B cell (primary cell): ENCODE data around the gene PLD3. TPM values are rescaled to one million over a fixed set of nuclear protein-coding genes. Genes with fewer than 3 reads are reported as not detected.
"Not testable (repeated sequence)": the region's sequence is repeated elsewhere in the genome, so short reads cannot be mapped to it uniquely, and the experiment has no call there.

Experiments used
- ATAC-seq: fragments of 200-7000 bp; cut with Tn5 transposase; one replicate; pipeline ENCODE4 v1.10.0; 2021; ENCODE audit warnings: low read depth, mild to moderate bottlenecking, moderate number of reproducible peaks, moderate library complexity
- CTCF ChIA-PET: fragments of 350-600 bp; sonication (Branson Sonifier 250); formaldehyde crosslinking; loops from one replicate; lab custom pipeline; 2021; ENCODE audit warnings: antibody characterized with exemption, inconsistent platforms; lab: Charles Lee
- POLR2A ChIA-PET: fragments of 350-600 bp; sonication (Branson Sonifier 250); formaldehyde crosslinking; loops from one replicate; lab custom pipeline; 2021; ENCODE audit warnings: antibody characterized with exemption; lab: Charles Lee
- DNase-seq: peaks from one replicate; pipeline ENCODE4 v3.0.0; 2013
- H2AFZ ChIP-seq: 2 replicates; pipeline ENCODE4 v1.6.1; 2012; ENCODE audit warnings: mild to moderate bottlenecking, low read depth, low read length; ENCODE audit not compliant: insufficient read depth, poor library complexity, severe bottlenecking
- H3K27ac ChIP-seq, 2 donors: 1 replicate in 1 of 2; 2 replicates in 1 of 2; pipeline ENCODE4 v1.5.1; 2012 to 2013; ENCODE audit warnings: low read length in 2 of 2, mild to moderate bottlenecking in 2 of 2, moderate library complexity in 1 of 2
- H3K27me3 ChIP-seq, 4 experiments: fragments of 200-600 bp in 1 of 4; sonication (generic) in 1 of 4; replicated peaks in 1 of 4; 1 replicate in 2 of 4; 2 replicates in 2 of 4; pipeline versions ENCODE4 v1.6.1 to v1.7.0; 2013 to 2016; ENCODE audit warnings: low read length in 3 of 4, mild to moderate bottlenecking in 2 of 4, mixed read lengths in 1 of 4, moderate library complexity in 1 of 4; ENCODE audit not compliant: insufficient read depth in 4 of 4, control insufficient read depth in 3 of 4; ENCODE audit errors: control extremely low read depth in 1 of 4
- H3K36me3 ChIP-seq, 2 experiments: replicated peaks in 1 of 2; 1 replicate in 1 of 2; 2 replicates in 1 of 2; pipeline versions ENCODE4 v1.6.1 to v1.7.1; 2013; ENCODE audit warnings: low read length in 1 of 2; ENCODE audit not compliant: insufficient read depth in 2 of 2, control insufficient read depth in 1 of 2; ENCODE audit errors: control extremely low read depth in 1 of 2, extremely low read depth in 1 of 2
- H3K4me1 ChIP-seq, 2 donors: fragments of 200-600 bp in 1 of 2; sonication (generic) in 1 of 2; 1 replicate in 1 of 2; 2 replicates in 1 of 2; pipeline versions ENCODE4 v1.5.1 to v1.6.1; 2013 to 2017; ENCODE audit warnings: low read length in 2 of 2; ENCODE audit not compliant: control insufficient read depth in 2 of 2, insufficient read depth in 2 of 2
- H3K4me2 ChIP-seq: replicated peaks from 2 replicates; pipeline ENCODE3; 2012; ENCODE audit warnings: mild to moderate bottlenecking, low read depth, low read length; ENCODE audit not compliant: poor library complexity, severe bottlenecking
- H3K4me3 ChIP-seq, 5 experiments: fragments of 200-600 bp in 1 of 5; sonication (generic) in 1 of 5; 1 replicate in 3 of 5; 2 replicates in 2 of 5; pipeline versions ENCODE4 v1.5.1 to v1.7.0; 2011 to 2016; ENCODE audit warnings: low read length in 4 of 5, mild to moderate bottlenecking in 4 of 5, low read depth in 2 of 5, control low read depth in 1 of 5, moderate library complexity in 1 of 5; ENCODE audit not compliant: insufficient read depth in 1 of 5; ENCODE audit errors: control extremely low read depth in 1 of 5, extremely low read depth in 1 of 5
- H3K79me2 ChIP-seq: fragments of 200-600 bp; sonication (generic); one replicate; pipeline ENCODE4 v1.6.0; 2016; ENCODE audit warnings: low read length; ENCODE audit not compliant: control insufficient read depth, insufficient read depth
- H3K9ac ChIP-seq: fragments of 200-600 bp; sonication (generic); 2 replicates; pipeline ENCODE4 v1.6.1; 2017; ENCODE audit warnings: mild to moderate bottlenecking, low read length, moderate library complexity
- H3K9me3 ChIP-seq, 3 donors: one replicate each; pipeline versions ENCODE4 v1.6.1 to v1.7.1; 2013; ENCODE audit warnings: low read length in 2 of 3; ENCODE audit not compliant: control insufficient read depth in 2 of 3, insufficient read depth in 1 of 3; ENCODE audit errors: control extremely low read depth in 1 of 3
- H4K20me1 ChIP-seq: 2 replicates; pipeline ENCODE4 v1.6.0; 2012; ENCODE audit warnings: mild to moderate bottlenecking, low read length; ENCODE audit not compliant: insufficient read depth, control insufficient read depth, poor library complexity, severe bottlenecking
- H3K27ac Mint-ChIP-seq: one replicate; pipeline ENCODE4 v1.8.0; 2021; ENCODE audit warnings: mixed read lengths
- H3K27me3 Mint-ChIP-seq: one replicate; pipeline ENCODE4 v1.8.0; 2021; ENCODE audit warnings: mixed read lengths
- H3K4me1 Mint-ChIP-seq: one replicate; pipeline ENCODE4 v1.8.0; 2021; ENCODE audit warnings: mixed read lengths
- H3K4me3 Mint-ChIP-seq: one replicate; pipeline ENCODE4 v1.8.0; 2021; ENCODE audit warnings: mixed read lengths
- H3K9me3 Mint-ChIP-seq: one replicate; pipeline ENCODE4 v1.8.0; 2022; ENCODE audit warnings: mixed read lengths; ENCODE audit not compliant: insufficient read depth
- CTCF ChIP-seq: fragments of 200-600 bp; IDR thresholded peaks from one replicate; pipeline ENCODE4 v1.8.0; 2022; ENCODE audit warnings: antibody characterized with exemption, mild to moderate bottlenecking
- EZH2 ChIP-seq: IDR thresholded peaks from 2 replicates; pipeline ENCODE4 v1.6.1; 2012; ENCODE audit warnings: borderline replicate concordance, low read depth, mild to moderate bottlenecking, moderate library complexity, low read length; ENCODE audit not compliant: insufficient read depth, poor library complexity, severe bottlenecking
- WGBS: methylation state at CpG from one replicate; pipeline ENCODE4 v1.1.5; 2013; ENCODE audit warnings: missing lambda C conversion rate; ENCODE audit not compliant: insufficient coverage; 5-methylcytosine and 5-hydroxymethylcytosine counted together
- intact Hi-C: fragments of 100-400 bp; cut with micrococcal nuclease; formaldehyde crosslinking; loops from one replicate; pipeline ENCODE4 v1.10.0; 2022
- polyA plus RNA-seq: library from polyadenylated mRNA; depleted of rRNA; stranded (reverse); fragments of >200 nt; gene quantifications from 2 replicates; pipeline ENCODE4 v1.2.3, GENCODE V29; 2012
- total RNA-seq, 2 donors: library from RNA; stranded (reverse); fragments of 120-200 nt in 1 of 2; gene quantifications; 1 replicate in 1 of 2; 2 replicates in 1 of 2; pipeline versions ENCODE4 v1.2.3 to v1.2.4, GENCODE V29; 2013 to 2022

PLD3 gene
- total and polyA plus RNA-seq, 2 donors (not counting 1 experiment from before 2014, with no cell fraction given) = 61.7 to 153 TPM

- no peak overlapping the region for H3K4me3 Mint-ChIP-seq
- H3K27ac Mint-ChIP-seq = no peak overlapping the region
- Histone ChIP-seq H3K27ac (no peak overlapping the region), H3K36me3 (no peaks in the 10 kb centered on the region), H3K4me3 (no peak overlapping the region), H3K9ac (no peak overlapping the region), H3K79me2 (no peaks in the 10 kb centered on the region), H3K4me1 (peaks cover 10 to 41% of the 10 kb centered on the region in 2 donors), H3K4me2 (peak overlapping the region; percentile 44), H3K27me3 (peaks cover 0 to 2% (median 0%) of the 10 kb centered on the region in 4 experiments), H3K9me3 (no peaks in the 10 kb centered on the region), H4K20me1 (no peaks in the 10 kb centered on the region), H2AFZ (peak overlapping the region; percentile 46)
- peaks cover 38% of the 10 kb centered on the region for H3K4me1 Mint-ChIP-seq
- intact Hi-C loops = loop anchor here (10.0 kb wide), 1 partner anchor 887 kb away; no protein-coding TSS in a partner anchor
- ChIA-PET POLR2A (interaction anchor here (0.7 to 1.0 kb wide), 2 partner anchors 13 to 107 kb away, joined by 3 to 7 read pairs; no protein-coding TSS in a partner anchor), CTCF (interaction anchor here (2.4 kb wide), 1 partner anchor 13 kb away, joined by 14 read pairs; no protein-coding TSS in a partner anchor)
- no peak for ATAC-seq
- H3K9me3 Mint-ChIP-seq = no peaks in the 10 kb centered on the region
- DNase-seq = no peak
- WGBS = 43% methylated on average over 21 of the region's 22 CpGs
- no peak for TF ChIP-seq EZH2
- TF ChIP-seq CTCF = no peak
- no peaks in the 10 kb centered on the region for H3K27me3 Mint-ChIP-seq
These were observed 59.5 kb downstream of the PLD3 start for GRCh38 chr19:40407714-40408597.

- ChIA-PET POLR2A (interaction anchor here (1.0 kb wide), 1 partner anchor 13 kb away, joined by 3 read pairs; no protein-coding TSS in a partner anchor), CTCF (interaction anchor here (0.6 to 2.4 kb wide), 2 partner anchors 13 to 269 kb away, joined by 3 to 14 read pairs; no protein-coding TSS in a partner anchor)
- H3K4me3 ChIP-seq, DNase-seq, H2AFZ ChIP-seq, H3K9me3 ChIP-seq, H3K9ac ChIP-seq, H3K27ac Mint-ChIP-seq, H3K27ac ChIP-seq, H3K27me3 Mint-ChIP-seq, H3K36me3 ChIP-seq, H3K27me3 ChIP-seq, H3K4me2 ChIP-seq, H4K20me1 ChIP-seq, H3K9me3 Mint-ChIP-seq, H3K4me3 Mint-ChIP-seq, H3K79me2 ChIP-seq, ATAC-seq: not testable (repeated sequence)
- peaks cover 33% of the 10 kb centered on the region for H3K4me1 Mint-ChIP-seq
- peaks cover 10 to 36% of the 10 kb centered on the region in 2 donors for H3K4me1 ChIP-seq
- intact Hi-C loops = loop anchor here (10.0 kb wide), 1 partner anchor 886 kb away; no protein-coding TSS in a partner anchor
- 97% methylated on average over 8 of the region's 8 CpGs for WGBS
These were observed 60.1 kb downstream of the PLD3 start for GRCh38 chr19:40408598-40408925.
